C1 segment of cervical spinal cord (tissue), 14 donors: ENCODE data around the gene TFAP2E.

ENCODE experiments used
- DNase-seq, 14 donors: peaks; one replicate each; lab custom pipeline; 2025; lab: John Stamatoyannopoulos, UW

TFAP2E gene

DNA sequence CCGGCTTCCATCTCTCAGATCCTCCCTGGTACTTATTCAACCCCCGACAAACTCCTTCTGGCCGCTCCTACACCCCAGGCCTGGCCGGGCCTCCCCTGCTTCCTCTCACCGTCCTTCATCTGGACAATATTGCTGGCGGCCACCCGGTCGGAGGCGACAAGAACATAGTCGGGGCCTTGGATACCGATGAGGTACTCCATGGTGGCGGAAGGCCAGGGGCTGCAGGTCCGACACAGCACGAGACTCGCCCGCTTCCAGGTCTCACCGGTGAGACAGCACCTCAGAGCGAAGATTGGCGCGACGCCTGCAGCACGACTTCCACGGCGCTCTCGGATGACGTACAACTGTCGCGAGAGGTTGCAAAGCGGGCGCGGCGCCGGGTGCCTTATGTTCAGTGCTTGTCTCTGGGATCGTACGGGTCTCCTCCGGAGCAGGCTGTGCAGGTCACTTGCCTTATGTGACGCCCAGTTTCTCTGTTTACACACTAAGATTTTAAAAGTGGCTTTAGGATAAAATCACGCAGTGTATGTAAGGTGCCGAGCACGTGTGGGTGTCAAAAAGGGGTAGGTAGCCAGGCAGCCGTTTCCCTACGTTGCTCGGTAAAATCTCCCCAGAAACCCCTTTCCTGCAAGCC, 68.2 kb downstream of the TFAP2E start, which contains the start of gene PSMB2:
PSMB2 (minus strand) TSS at position 294 of the 634 bp plus-strand sequence; CDS start at position 200, 94 bp downstream.
- peak; percentile 49 to 93 (median 88) for DNase-seq

DNA sequence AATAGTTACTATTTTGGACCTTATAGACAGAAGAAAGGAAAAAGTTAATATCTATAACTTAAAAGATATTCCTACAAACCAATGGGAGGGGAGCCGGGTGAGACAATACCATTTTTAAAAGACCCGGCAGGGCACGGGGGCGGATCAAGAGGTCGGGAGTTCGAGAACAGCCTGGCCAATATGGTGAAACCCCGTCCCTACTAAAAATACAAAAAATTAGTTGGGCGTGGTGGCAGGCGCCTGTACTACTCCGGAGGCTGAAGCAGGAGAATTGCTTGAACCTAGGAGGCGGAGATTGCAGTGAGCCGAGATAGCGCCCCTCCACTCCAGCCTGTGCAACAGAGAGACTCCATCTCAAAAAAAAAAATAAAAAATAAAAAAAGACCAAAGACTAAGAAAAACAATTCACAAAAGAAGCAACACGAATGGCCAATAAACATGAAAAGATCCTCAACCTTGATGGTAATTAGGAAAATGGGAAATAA, 69.4 kb downstream of the TFAP2E start:
- DNase-seq = no peak

DNA sequence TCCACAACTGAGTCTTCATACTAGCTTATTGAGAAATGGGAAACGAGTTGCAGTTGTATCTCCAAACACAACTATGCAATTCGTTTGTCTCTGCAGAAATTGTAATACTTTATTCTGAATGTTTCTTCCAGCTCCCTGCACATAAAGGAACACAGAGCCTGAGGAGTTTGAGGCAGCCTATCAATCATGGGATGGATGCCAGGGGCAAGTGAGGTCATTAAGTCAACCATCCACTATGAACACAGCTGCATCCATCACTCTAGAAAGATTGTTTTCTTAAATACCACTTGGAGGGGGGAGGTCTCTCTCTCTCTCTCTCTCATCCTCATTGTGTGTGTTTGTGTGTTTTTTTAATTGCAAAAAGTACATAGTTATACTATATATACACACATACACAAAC, 71.1 kb downstream of the TFAP2E start:
- no peak for DNase-seq
